GM23338 (cell line): Measurements from ENCODE around the gene HOXB3. TPM values are rescaled to one million over a fixed set of nuclear protein-coding genes. Genes with fewer than 3 reads are reported as not detected.

Experiments
- ATAC-seq: fragments of 200-7000 bp; cut with Tn5 transposase; 3 replicates; pipeline ENCODE4 v1.9.1; 2020
- DNase-seq: peaks from one replicate; pipeline ENCODE4 v3.0.0-alpha.2; 2015; ENCODE audit warnings: low spot score
- H2AFZ ChIP-seq: fragments of 200-600 bp; sonication (generic); 2 replicates; pipeline ENCODE4 v1.8.0; 2016; ENCODE audit warnings: antibody characterized with exemption, mild to moderate bottlenecking, moderate library complexity
- H3F3A ChIP-seq: fragments of 200-600 bp; sonication (generic); replicated peaks from 2 replicates; pipeline ENCODE4 v1.8.0; 2017; ENCODE audit warnings: antibody characterized with exemption, mixed run types, low read depth
- H3K27ac ChIP-seq: fragments of 200-600 bp; sonication (generic); 2 replicates; pipeline ENCODE4 v1.6.1; 2016; ENCODE audit warnings: low read depth
- H3K27me3 ChIP-seq: fragments of 200-600 bp; sonication (generic); 2 replicates; pipeline ENCODE4 v1.8.0; 2016; ENCODE audit warnings: mild to moderate bottlenecking, mixed run types, moderate library complexity; ENCODE audit not compliant: insufficient read depth
- H3K36me3 ChIP-seq: fragments of 200-600 bp; sonication (generic); 2 replicates; pipeline ENCODE4 v1.8.0; 2016; ENCODE audit warnings: mild to moderate bottlenecking; ENCODE audit not compliant: insufficient read depth
- H3K4me1 ChIP-seq: fragments of 200-600 bp; sonication (generic); 2 replicates; pipeline ENCODE4 v1.8.0; 2016; ENCODE audit warnings: mild to moderate bottlenecking, moderate library complexity; ENCODE audit not compliant: insufficient read depth
- H3K4me2 ChIP-seq: fragments of 200-600 bp; sonication (generic); 2 replicates; pipeline ENCODE4 v1.7.1; 2017; ENCODE audit warnings: mixed run types
- H3K4me3 ChIP-seq: fragments of 200-600 bp; sonication (generic); 2 replicates; pipeline ENCODE4 v1.6.1; 2016; ENCODE audit warnings: mixed run types
- H3K79me2 ChIP-seq: fragments of 200-600 bp; sonication (generic); replicated peaks from 2 replicates; pipeline ENCODE4 v1.8.0; 2017; ENCODE audit warnings: mild to moderate bottlenecking; ENCODE audit not compliant: insufficient read depth
- H3K9me2 ChIP-seq: fragments of 200-600 bp; sonication (generic); 2 replicates; pipeline ENCODE4 v1.8.0; 2017; ENCODE audit not compliant: insufficient read depth
- H4K20me1 ChIP-seq: fragments of 200-600 bp; sonication (generic); replicated peaks from 2 replicates; pipeline ENCODE4 v1.8.0; 2017; ENCODE audit warnings: mild to moderate bottlenecking; ENCODE audit not compliant: insufficient read depth
- H3K27ac Mint-ChIP-seq: 2 replicates; pipeline ENCODE4 v1.8.0; 2020; ENCODE audit warnings: inconsistent platforms, mild to moderate bottlenecking, moderate library complexity, mixed read lengths
- H3K27me3 Mint-ChIP-seq: 3 replicates; pipeline ENCODE4 v1.8.0; 2022; ENCODE audit warnings: low read depth, mild to moderate bottlenecking, moderate library complexity, mixed read lengths, inconsistent platforms; ENCODE audit not compliant: insufficient read depth, poor library complexity
- H3K36me3 Mint-ChIP-seq: 3 replicates; pipeline ENCODE4 v1.8.0; 2021; ENCODE audit warnings: low read depth, mild to moderate bottlenecking, inconsistent platforms, moderate library complexity, mixed read lengths
- H3K4me1 Mint-ChIP-seq: 3 replicates; pipeline ENCODE4 v1.8.0; 2020; ENCODE audit warnings: mild to moderate bottlenecking, inconsistent platforms, mixed read lengths
- H3K4me3 Mint-ChIP-seq: 3 replicates; pipeline ENCODE4 v1.8.0; 2021; ENCODE audit warnings: moderate library complexity, mild to moderate bottlenecking, inconsistent platforms, mixed read lengths
- H3K9me3 Mint-ChIP-seq: 3 replicates; pipeline ENCODE4 v1.8.0; 2020; ENCODE audit warnings: moderate library complexity, mild to moderate bottlenecking, inconsistent platforms, mixed read lengths
- EZH2 ChIP-seq: fragments of 200-600 bp; sonication (generic); IDR thresholded peaks from one replicate; pipeline ENCODE4 v1.8.0; 2017; ENCODE audit warnings: antibody characterized with exemption, mild to moderate bottlenecking, low read depth; ENCODE audit not compliant: unreplicated experiment
- NANOG ChIP-seq: IDR thresholded peaks from 2 replicates; pipeline ENCODE4 v1.6.1; 2016; ENCODE audit warnings: antibody characterized with exemption, borderline replicate concordance
- STAT1 ChIP-seq: IDR thresholded peaks from one replicate; pipeline ENCODE4 v1.6.1; 2016; ENCODE audit warnings: antibody characterized with exemption; ENCODE audit not compliant: unreplicated experiment
- ZNF114 ChIP-seq: fragments of 250-450 bp; sonication (Bioruptor Pico); IDR thresholded peaks from 2 replicates; pipeline ENCODE4 v1.5.0; 2020; ENCODE audit warnings: mild to moderate bottlenecking, moderate library complexity
- microRNA counts: library from miRNA; unstranded; fragments of <30 nt; microRNA quantifications from one replicate; lab custom pipeline; 2017
- microRNA-seq: library from miRNA; unstranded; fragments of <30 nt; microRNA quantifications from one replicate; pipeline ENCODE4, GENCODE V29; 2017
- polyA plus RNA-seq: library from polyadenylated mRNA; unstranded; fragments of >200 nt; fragmentation: Nextera tagmentation; extraction: Ambion mirVana; gene quantifications from 2 replicates; pipeline ENCODE4 v1.2.1, GENCODE V29; 2016
- small RNA-seq: library from RNA; depleted of rRNA; stranded (forward); fragments of <200 nt; gene quantifications from one replicate; pipeline ENCODE3, GENCODE V24; 2014; ENCODE audit warnings: low replicate concordance
- total RNA-seq: library from RNA; depleted of rRNA; stranded (reverse); fragments of >200 nt; shearing (Covaris generic); gene quantifications from 2 replicates; pipeline ENCODE4 v1.2.3, GENCODE V29; 2014; rRNA removed
- TF ChIP-seq, protein P1 (sequence below), 2 experiments: fragments of 200-600 bp in 1 of 2; sonication (generic) in 1 of 2; conservative IDR thresholded peaks; 2 replicates each; pipeline versions ENCODE4 v1.5.1 to v1.6.1; 2016 to 2017; ENCODE audit warnings: antibody characterized with exemption in 2 of 2, low read depth in 2 of 2, mild to moderate bottlenecking in 2 of 2, moderate library complexity in 1 of 2
- TF ChIP-seq, protein P2 (sequence below): IDR thresholded peaks from one replicate; pipeline ENCODE4 v1.6.1; 2018; ENCODE audit warnings: antibody characterized with exemption; ENCODE audit not compliant: unreplicated experiment

Gene HOXB3
- total and polyA plus RNA-seq, 2 experiments from 2014 or later: 0.17 TPM; not detected in 1

DNA sequence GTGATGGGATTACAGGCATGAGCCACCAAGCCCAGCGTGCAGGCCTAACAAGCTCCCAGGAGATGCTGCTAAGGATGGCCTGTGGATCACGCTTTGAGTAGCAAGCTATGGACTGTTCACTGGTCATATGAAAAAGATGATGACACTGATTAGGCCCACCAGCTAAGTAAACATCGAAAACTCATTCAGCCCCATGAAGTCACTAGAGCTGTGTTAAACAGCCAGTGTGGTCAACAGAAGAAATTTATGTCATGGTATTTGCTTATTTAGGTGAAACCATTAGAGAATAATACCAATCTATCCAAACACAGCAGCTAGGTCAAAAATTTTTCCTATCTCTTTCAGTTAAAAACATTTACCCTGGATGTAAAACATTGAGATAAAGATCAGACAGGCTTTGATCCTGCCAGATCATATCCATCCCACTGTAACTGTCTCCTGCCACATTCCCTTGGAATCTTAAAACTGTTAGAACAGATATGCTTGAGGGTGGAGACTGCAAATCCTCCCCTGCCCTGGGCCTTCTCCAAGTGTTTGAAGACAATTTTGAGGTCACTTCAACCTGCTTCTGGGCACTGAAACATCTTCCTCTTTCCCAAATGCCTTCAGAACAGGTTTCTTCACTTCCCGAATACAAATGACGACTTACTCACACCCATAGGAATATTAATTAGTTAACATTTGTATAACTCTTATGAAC lies 90.2 kb downstream of the HOXB3 start:
- Mint-ChIP-seq H3K4me3 (no peak overlapping the region), H3K4me1 (peaks cover 28% of the 10 kb centered on the region), H3K36me3 (no peaks in the 10 kb centered on the region), H3K27ac (no peak overlapping the region), H3K27me3 (peaks cover 25% of the 10 kb centered on the region), H3K9me3 (no peaks in the 10 kb centered on the region)
- Histone ChIP-seq H2AFZ (no peak overlapping the region), H3K27ac (no peak overlapping the region), H3K4me3 (no peak overlapping the region), H3K79me2 (no peaks in the 10 kb centered on the region), H3K27me3 (peaks cover 84% of the 10 kb centered on the region), H3K36me3 (no peaks in the 10 kb centered on the region), H4K20me1 (0 out of 2 replicates have a peak, but pooled peaks cover 5% of the 10 kb centered on the region), H3F3A (no peaks in the 10 kb centered on the region), H3K4me2 (no peak overlapping the region), H3K9me2 (no peaks in the 10 kb centered on the region), H3K4me1 (peaks cover 18% of the 10 kb centered on the region; the same call in 1 of the 2 replicates)
- TF ChIP-seq, protein P1, sequence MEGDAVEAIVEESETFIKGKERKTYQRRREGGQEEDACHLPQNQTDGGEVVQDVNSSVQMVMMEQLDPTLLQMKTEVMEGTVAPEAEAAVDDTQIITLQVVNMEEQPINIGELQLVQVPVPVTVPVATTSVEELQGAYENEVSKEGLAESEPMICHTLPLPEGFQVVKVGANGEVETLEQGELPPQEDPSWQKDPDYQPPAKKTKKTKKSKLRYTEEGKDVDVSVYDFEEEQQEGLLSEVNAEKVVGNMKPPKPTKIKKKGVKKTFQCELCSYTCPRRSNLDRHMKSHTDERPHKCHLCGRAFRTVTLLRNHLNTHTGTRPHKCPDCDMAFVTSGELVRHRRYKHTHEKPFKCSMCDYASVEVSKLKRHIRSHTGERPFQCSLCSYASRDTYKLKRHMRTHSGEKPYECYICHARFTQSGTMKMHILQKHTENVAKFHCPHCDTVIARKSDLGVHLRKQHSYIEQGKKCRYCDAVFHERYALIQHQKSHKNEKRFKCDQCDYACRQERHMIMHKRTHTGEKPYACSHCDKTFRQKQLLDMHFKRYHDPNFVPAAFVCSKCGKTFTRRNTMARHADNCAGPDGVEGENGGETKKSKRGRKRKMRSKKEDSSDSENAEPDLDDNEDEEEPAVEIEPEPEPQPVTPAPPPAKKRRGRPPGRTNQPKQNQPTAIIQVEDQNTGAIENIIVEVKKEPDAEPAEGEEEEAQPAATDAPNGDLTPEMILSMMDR (conservative IDR thresholded peaks at IDR 0.05; ENCODE audit: low read depth in 2 of 2): no peak
- TF ChIP-seq ZNF114 (CRISPR knock-in tag) (no peak), NANOG (no peak)
- ATAC-seq: no peak
- DNase-seq: no peak

- H4K20me1 ChIP-seq: 0 out of 2 replicates have a peak, but pooled peaks cover 5% of the 10 kb centered on the region
- TF ChIP-seq, protein P1 (conservative IDR thresholded peaks at IDR 0.05; ENCODE audit: low read depth in 2 of 2): no peak
- TF ChIP-seq EZH2 (no peak), STAT1 (no peak)
- TF ChIP-seq, protein P2, sequence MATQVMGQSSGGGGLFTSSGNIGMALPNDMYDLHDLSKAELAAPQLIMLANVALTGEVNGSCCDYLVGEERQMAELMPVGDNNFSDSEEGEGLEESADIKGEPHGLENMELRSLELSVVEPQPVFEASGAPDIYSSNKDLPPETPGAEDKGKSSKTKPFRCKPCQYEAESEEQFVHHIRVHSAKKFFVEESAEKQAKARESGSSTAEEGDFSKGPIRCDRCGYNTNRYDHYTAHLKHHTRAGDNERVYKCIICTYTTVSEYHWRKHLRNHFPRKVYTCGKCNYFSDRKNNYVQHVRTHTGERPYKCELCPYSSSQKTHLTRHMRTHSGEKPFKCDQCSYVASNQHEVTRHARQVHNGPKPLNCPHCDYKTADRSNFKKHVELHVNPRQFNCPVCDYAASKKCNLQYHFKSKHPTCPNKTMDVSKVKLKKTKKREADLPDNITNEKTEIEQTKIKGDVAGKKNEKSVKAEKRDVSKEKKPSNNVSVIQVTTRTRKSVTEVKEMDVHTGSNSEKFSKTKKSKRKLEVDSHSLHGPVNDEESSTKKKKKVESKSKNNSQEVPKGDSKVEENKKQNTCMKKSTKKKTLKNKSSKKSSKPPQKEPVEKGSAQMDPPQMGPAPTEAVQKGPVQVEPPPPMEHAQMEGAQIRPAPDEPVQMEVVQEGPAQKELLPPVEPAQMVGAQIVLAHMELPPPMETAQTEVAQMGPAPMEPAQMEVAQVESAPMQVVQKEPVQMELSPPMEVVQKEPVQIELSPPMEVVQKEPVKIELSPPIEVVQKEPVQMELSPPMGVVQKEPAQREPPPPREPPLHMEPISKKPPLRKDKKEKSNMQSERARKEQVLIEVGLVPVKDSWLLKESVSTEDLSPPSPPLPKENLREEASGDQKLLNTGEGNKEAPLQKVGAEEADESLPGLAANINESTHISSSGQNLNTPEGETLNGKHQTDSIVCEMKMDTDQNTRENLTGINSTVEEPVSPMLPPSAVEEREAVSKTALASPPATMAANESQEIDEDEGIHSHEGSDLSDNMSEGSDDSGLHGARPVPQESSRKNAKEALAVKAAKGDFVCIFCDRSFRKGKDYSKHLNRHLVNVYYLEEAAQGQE: no peak
- Mint-ChIP-seq H3K4me3 (no peak overlapping the region), H3K27ac (no peak overlapping the region), H3K9me3 (no peaks in the 10 kb centered on the region), H3K27me3 (peaks cover 27% of the 10 kb centered on the region), H3K4me1 (peaks cover 23% of the 10 kb centered on the region), H3K36me3 (no peaks in the 10 kb centered on the region)
- peaks cover 12% of the 10 kb centered on the region; the same call in 1 of the 2 replicates for H3K4me1 ChIP-seq
- H3K4me2 ChIP-seq: no peak overlapping the region
- H3K27ac ChIP-seq: no peak overlapping the region
- no peak overlapping the region for H3K4me3 ChIP-seq
- H3K79me2 ChIP-seq: no peaks in the 10 kb centered on the region
- H3K27me3 ChIP-seq: peaks cover 90% of the 10 kb centered on the region
- H3K36me3 ChIP-seq: no peaks in the 10 kb centered on the region
- no peaks in the 10 kb centered on the region for H3F3A ChIP-seq
- ATAC-seq: no peak
- H3K9me2 ChIP-seq: no peaks in the 10 kb centered on the region
- no peak overlapping the region for H2AFZ ChIP-seq
- no peak for DNase-seq
Measured at GRCh38 chr17:48499248-48499647, 90.8 kb downstream of the HOXB3 start.

MicroRNA genes within 50 kb of the gene (microRNA counts, 767-probe panel; counts per million panel counts)
- 5,026 counts per million, percentile 20 among the panel's probes with 10 or more counts for microRNA hsa-miR-10a-5p (lab: Ali Mortazavi, UCI)

Small RNA genes lying within 50 kb of the gene (microRNA-seq; reads per million reads assigned to microRNA genes)
- gene MIR196A1: not detected

Small RNA genes lying within 50 kb of the gene (small RNA-seq; reads per million reads assigned to genes)
- gene MIR196A1: not detected

Other genes with a start within 250 kb of the HOXB3 start
- not detected in 2 replicates for gene SKAP1, start 160.0 kb downstream of the HOXB3 start, total RNA-seq
- 0.27 and 0.59 TPM in 2 replicates for gene SKAP1, start 160.0 kb downstream of the HOXB3 start, polyA plus RNA-seq
- gene HOXB1, start 59.2 kb downstream of the HOXB3 start, total RNA-seq: not detected in 2 replicates
- not detected in 2 replicates for gene HOXB1, start 59.2 kb downstream of the HOXB3 start, polyA plus RNA-seq
- gene HOXB2, start 45.1 kb downstream of the HOXB3 start, total RNA-seq: not detected in 2 replicates
- gene HOXB2, start 45.1 kb downstream of the HOXB3 start, polyA plus RNA-seq: 0.37 TPM in 1 of 2 replicates, not detected in the other
- gene HOXB4, start 11.9 kb downstream of the HOXB3 start, total RNA-seq: not detected in 2 replicates
- gene HOXB4, start 11.9 kb downstream of the HOXB3 start, polyA plus RNA-seq: not detected in 2 replicates
- not detected in 2 replicates for gene HOXB5, start 3.5 kb upstream of the HOXB3 start, total RNA-seq
- gene HOXB5, start 3.5 kb upstream of the HOXB3 start, polyA plus RNA-seq: not detected in 2 replicates
- gene HOXB6, start 14.7 kb upstream of the HOXB3 start, total RNA-seq: not detected in 2 replicates
- gene HOXB6, start 14.7 kb upstream of the HOXB3 start, polyA plus RNA-seq: not detected in 2 replicates
- gene HOXB7, start 20.8 kb upstream of the HOXB3 start, total RNA-seq: not detected in 2 replicates
- not detected in 2 replicates for gene HOXB7, start 20.8 kb upstream of the HOXB3 start, polyA plus RNA-seq
- not detected in 2 replicates for gene HOXB8, start 25.1 kb upstream of the HOXB3 start, total RNA-seq
- not detected in 2 replicates for gene HOXB8, start 25.1 kb upstream of the HOXB3 start, polyA plus RNA-seq
- not detected in 2 replicates for gene HOXB9, start 36.1 kb upstream of the HOXB3 start, total RNA-seq
- not detected in 2 replicates for gene HOXB9, start 36.1 kb upstream of the HOXB3 start, polyA plus RNA-seq
- gene PRAC1, start 132.3 kb upstream of the HOXB3 start, total RNA-seq: not detected in 2 replicates
- 0.70 TPM in 1 of 2 replicates, not detected in the other for gene PRAC1, start 132.3 kb upstream of the HOXB3 start, polyA plus RNA-seq
- gene PRAC2, start 132.9 kb upstream of the HOXB3 start, total RNA-seq: not detected in 2 replicates
- not detected in 2 replicates for gene PRAC2, start 132.9 kb upstream of the HOXB3 start, polyA plus RNA-seq
- not detected in 2 replicates for gene HOXB13, start 138.5 kb upstream of the HOXB3 start, total RNA-seq
- not detected in 2 replicates for gene HOXB13, start 138.5 kb upstream of the HOXB3 start, polyA plus RNA-seq
- 1.9 and 2.3 TPM in 2 replicates for gene TTLL6, start 227.0 kb upstream of the HOXB3 start, total RNA-seq
- 3.5 and 4.7 TPM in 2 replicates for gene TTLL6, start 227.0 kb upstream of the HOXB3 start, polyA plus RNA-seq
- 14.4 and 24.8 TPM in 2 replicates for gene CALCOCO2, start 240.8 kb upstream of the HOXB3 start, total RNA-seq
- 12.5 and 16.3 TPM in 2 replicates for gene CALCOCO2, start 240.8 kb upstream of the HOXB3 start, polyA plus RNA-seq